Endothelial cell of umbilical vein (primary cell): ENCODE measurements around the gene GFI1B. TPM values are rescaled to one million over a fixed set of nuclear protein-coding genes. Genes with fewer than 3 reads are reported as not detected.
A peak's percentile ranks its signal among the peaks of the same experiment; 100 is the strongest.

ENCODE experiments used
- BruUV-seq: library from RNA; stranded (reverse); fragments of 400-500 nt; replicated peaks from 2 replicates; lab custom pipeline; 2021; lab: Mats Ljungman, UMichigan
- CTCF ChIA-PET: fragments of 300-600, 350-600 bp; sonication (Branson Sonifier 250); formaldehyde crosslinking; loops from one replicate; lab custom pipeline; 2021; ENCODE audit warnings: antibody characterized with exemption, inconsistent platforms; lab: Charles Lee
- POLR2A ChIA-PET: fragments of 300-600, 350-600 bp; sonication (Branson Sonifier 250); formaldehyde crosslinking; loops from one replicate; lab custom pipeline; 2021; ENCODE audit warnings: antibody characterized with exemption, inconsistent platforms; lab: Charles Lee
- DNase-seq: peaks from one replicate; pipeline ENCODE4 v3.0.0-alpha.2; 2011; ENCODE audit warnings: low read depth, low spot score
- FAIRE-seq: peaks from 2 replicates; lab custom pipeline; 2011; peaks lifted over from hg19 to GRCh38; lab: Jason Lieb, UNC
- H2AFZ ChIP-seq: 2 replicates; pipeline ENCODE4 v1.6.0; 2012; ENCODE audit warnings: low read depth, low read length, control low read depth, inconsistent platforms
- H3K27ac ChIP-seq: 2 replicates; pipeline ENCODE4 v1.5.1; 2011; ENCODE audit warnings: low read depth, mild to moderate bottlenecking, control low read depth, low read length, moderate library complexity; ENCODE audit not compliant: insufficient read depth
- H3K27me3 ChIP-seq, 2 experiments: 2 replicates each; pipeline versions ENCODE4 v1.6.0 to v1.6.1; 2011; ENCODE audit warnings: low read length in 2 of 2, mixed read lengths in 1 of 2; ENCODE audit not compliant: control insufficient read depth in 2 of 2, insufficient read depth in 2 of 2
- H3K36me3 ChIP-seq, 2 experiments: 2 replicates in 1 of 2; 3 replicates in 1 of 2; pipeline ENCODE4 v1.5.1; 2011; ENCODE audit warnings: low read length in 2 of 2, mild to moderate bottlenecking in 1 of 2, moderate library complexity in 1 of 2; ENCODE audit not compliant: control insufficient read depth in 2 of 2, insufficient read depth in 2 of 2; ENCODE audit errors: extremely low read depth in 1 of 2
- H3K4me1 ChIP-seq: 3 replicates; pipeline ENCODE4 v1.5.1; 2011; ENCODE audit warnings: mild to moderate bottlenecking, low read length; ENCODE audit not compliant: control insufficient read depth, insufficient read depth; ENCODE audit errors: extremely low read depth
- H3K4me2 ChIP-seq: 2 replicates; pipeline ENCODE4 v1.6.1; 2011; ENCODE audit warnings: low read length, control low read depth, mixed read lengths; ENCODE audit not compliant: insufficient read depth
- H3K4me3 ChIP-seq, 3 experiments: fragments of 200-600 bp in 1 of 3; sonication (generic), shearing (Covaris generic) in 1 of 3; replicated peaks in 1 of 3; 2 replicates each; pipeline ENCODE4 v1.5.1; 2011 to 2016; ENCODE audit warnings: control low read depth in 3 of 3, low read length in 3 of 3, mild to moderate bottlenecking in 2 of 3, inconsistent platforms in 1 of 3, low read depth in 1 of 3, moderate library complexity in 1 of 3; ENCODE audit not compliant: insufficient read depth in 1 of 3
- H3K79me2 ChIP-seq: 2 replicates; pipeline ENCODE4 v1.6.0; 2012; ENCODE audit warnings: low read length, inconsistent platforms; ENCODE audit not compliant: control insufficient read depth, insufficient read depth
- H3K9ac ChIP-seq: replicated peaks from 2 replicates; pipeline ENCODE3; 2011; ENCODE audit warnings: low read length, control low read depth; ENCODE audit not compliant: insufficient read depth; ENCODE audit errors: extremely low read depth
- H3K9me1 ChIP-seq: replicated peaks from 3 replicates; pipeline ENCODE4 v1.6.0; 2011; ENCODE audit warnings: mild to moderate bottlenecking, low read length; ENCODE audit not compliant: control insufficient read depth, insufficient read depth; ENCODE audit errors: extremely low read depth
- H3K9me3 ChIP-seq: replicated peaks from 2 replicates; pipeline ENCODE4 v1.5.1; 2012; ENCODE audit warnings: low read length, inconsistent platforms; ENCODE audit not compliant: control insufficient read depth, insufficient read depth
- H4K20me1 ChIP-seq: replicated peaks from 2 replicates; pipeline ENCODE3; 2011; ENCODE audit warnings: mild to moderate bottlenecking, low read length; ENCODE audit not compliant: control insufficient read depth, insufficient read depth; ENCODE audit errors: extremely low read depth
- FOS ChIP-seq: IDR thresholded peaks from 2 replicates; pipeline ENCODE4 v1.6.1; 2011; ENCODE audit warnings: mild to moderate bottlenecking, low read length, moderate library complexity, borderline replicate concordance; ENCODE audit not compliant: insufficient read depth
- JUN ChIP-seq: IDR thresholded peaks from 2 replicates; pipeline ENCODE4 v1.6.1; 2011; ENCODE audit warnings: borderline replicate concordance, low read depth; ENCODE audit not compliant: insufficient read length, insufficient read depth
- MAX ChIP-seq: IDR thresholded peaks from 2 replicates; pipeline ENCODE4 v1.6.1; 2011; ENCODE audit not compliant: insufficient read depth, insufficient read length
- MYC ChIP-seq: IDR thresholded peaks from one replicate; pipeline ENCODE4 v1.6.1; 2011; ENCODE audit warnings: mild to moderate bottlenecking, low read depth, low read length
- POLR2AphosphoS5 ChIP-seq: IDR thresholded peaks from 2 replicates; pipeline ENCODE4 v1.6.1; 2012; ENCODE audit warnings: low read depth, mild to moderate bottlenecking, control low read depth, low read length, moderate library complexity; ENCODE audit not compliant: insufficient read depth
- dilution Hi-C: fragments of 300-500 bp; cut with MboI; formaldehyde crosslinking; loops from one replicate; pipeline ENCODE4 v1.15.0; 2019; ENCODE audit warnings: low sequenced_read_pairs; ENCODE audit not compliant: extremely low pct_ligation_motif_present
- intact Hi-C: fragments of 100-400 bp; cut with micrococcal nuclease; formaldehyde crosslinking; loops from one replicate; pipeline ENCODE4 v1.10.0; 2022
- polyA plus RNA-seq, 4 experiments: library from polyadenylated mRNA; depleted of rRNA in 3 of 4; stranded (reverse) in 3 of 4; unstranded in 1 of 4; fragments of >200 nt; gene quantifications; 2 replicates each; pipeline versions ENCODE4 v1.2.1 to v1.2.3, GENCODE V29; 2011 to 2012; ENCODE audit warnings: missing spikeins in 1 of 4
- total RNA-seq: library from RNA; stranded (reverse); gene quantifications from 2 replicates; pipeline ENCODE4 v1.2.3, GENCODE V29; 2021
- TF ChIP-seq, protein P1 (sequence below), 2 donors: IDR thresholded peaks; 1 replicate in 1 of 2; 2 replicates in 1 of 2; pipeline ENCODE4 v1.5.1; 2011; ENCODE audit warnings: low read length in 2 of 2, mild to moderate bottlenecking in 2 of 2, moderate library complexity in 2 of 2, control low read depth in 1 of 2, inconsistent platforms in 1 of 2, low read depth in 1 of 2; ENCODE audit not compliant: insufficient read depth in 1 of 2; ENCODE audit errors: extremely low read depth in 1 of 2

GFI1B gene
- total and polyA plus RNA-seq, 2 donors (not counting 3 experiments of a cell fraction or from before 2014, with no cell fraction given) = 0.04 TPM; not detected in 1

DNA sequence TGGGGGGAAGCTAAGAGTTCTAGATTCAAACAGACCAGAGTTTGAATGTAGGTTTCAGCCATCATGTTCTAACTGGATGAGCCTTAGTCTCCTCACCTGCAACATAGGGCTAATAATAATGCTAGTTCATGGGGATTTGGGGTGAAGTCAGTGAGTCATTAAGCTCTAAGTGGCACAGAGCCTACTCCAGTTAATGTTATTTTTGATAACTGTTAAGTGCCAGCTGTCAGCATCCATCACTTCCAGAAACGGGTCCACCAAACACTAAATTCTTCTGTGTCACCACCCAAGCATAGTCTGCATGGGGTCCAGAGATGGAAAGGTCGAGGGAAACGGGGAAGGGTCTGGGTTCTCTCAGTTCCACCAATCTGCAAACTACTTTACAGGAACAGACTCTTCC is 32.3 kb upstream of the GFI1B start:
- dilution Hi-C loops = no loop called here
- Histone ChIP-seq H3K4me1 (peaks cover 8% of the 10 kb centered on the region), H3K27ac (no peak overlapping the region), H3K4me2 (no peak overlapping the region), H3K4me3 (no peak overlapping the region), H4K20me1 (no peaks in the 10 kb centered on the region), H3K9me3 (no peaks in the 10 kb centered on the region), H3K9ac (no peak overlapping the region), H3K79me2 (peaks cover 29% of the 10 kb centered on the region), H3K9me1 (no peaks in the 10 kb centered on the region), H2AFZ (no peak overlapping the region), H3K27me3 (no peaks in the 10 kb centered on the region), H3K36me3 (no peaks in the 10 kb centered on the region)
- BruUV-seq = no TSS peak
- TF ChIP-seq MAX (no peak), MYC (no peak)
- TF ChIP-seq, protein P1, sequence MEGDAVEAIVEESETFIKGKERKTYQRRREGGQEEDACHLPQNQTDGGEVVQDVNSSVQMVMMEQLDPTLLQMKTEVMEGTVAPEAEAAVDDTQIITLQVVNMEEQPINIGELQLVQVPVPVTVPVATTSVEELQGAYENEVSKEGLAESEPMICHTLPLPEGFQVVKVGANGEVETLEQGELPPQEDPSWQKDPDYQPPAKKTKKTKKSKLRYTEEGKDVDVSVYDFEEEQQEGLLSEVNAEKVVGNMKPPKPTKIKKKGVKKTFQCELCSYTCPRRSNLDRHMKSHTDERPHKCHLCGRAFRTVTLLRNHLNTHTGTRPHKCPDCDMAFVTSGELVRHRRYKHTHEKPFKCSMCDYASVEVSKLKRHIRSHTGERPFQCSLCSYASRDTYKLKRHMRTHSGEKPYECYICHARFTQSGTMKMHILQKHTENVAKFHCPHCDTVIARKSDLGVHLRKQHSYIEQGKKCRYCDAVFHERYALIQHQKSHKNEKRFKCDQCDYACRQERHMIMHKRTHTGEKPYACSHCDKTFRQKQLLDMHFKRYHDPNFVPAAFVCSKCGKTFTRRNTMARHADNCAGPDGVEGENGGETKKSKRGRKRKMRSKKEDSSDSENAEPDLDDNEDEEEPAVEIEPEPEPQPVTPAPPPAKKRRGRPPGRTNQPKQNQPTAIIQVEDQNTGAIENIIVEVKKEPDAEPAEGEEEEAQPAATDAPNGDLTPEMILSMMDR (IDR thresholded peaks at IDR 0.05; ENCODE audit: extremely low read depth in 1 of 2, insufficient read depth in 1 of 2, low read depth in 1 of 2, low read length in 2 of 2) = no peak
- intact Hi-C loops = loop anchor here (10.0 kb wide), 1 partner anchor 271 kb away; the partner anchor contains the start of gene GTF3C4
- ChIA-PET POLR2A (no interaction called here), CTCF (interaction anchor here (1.2 kb wide), 3 partner anchors 33 to 76 kb away, joined by 3 to 5 read pairs (median 5); partner anchors contain the start of gene GFI1B)
- FAIRE-seq = peak; percentile 26
- DNase-seq = no peak

DNA sequence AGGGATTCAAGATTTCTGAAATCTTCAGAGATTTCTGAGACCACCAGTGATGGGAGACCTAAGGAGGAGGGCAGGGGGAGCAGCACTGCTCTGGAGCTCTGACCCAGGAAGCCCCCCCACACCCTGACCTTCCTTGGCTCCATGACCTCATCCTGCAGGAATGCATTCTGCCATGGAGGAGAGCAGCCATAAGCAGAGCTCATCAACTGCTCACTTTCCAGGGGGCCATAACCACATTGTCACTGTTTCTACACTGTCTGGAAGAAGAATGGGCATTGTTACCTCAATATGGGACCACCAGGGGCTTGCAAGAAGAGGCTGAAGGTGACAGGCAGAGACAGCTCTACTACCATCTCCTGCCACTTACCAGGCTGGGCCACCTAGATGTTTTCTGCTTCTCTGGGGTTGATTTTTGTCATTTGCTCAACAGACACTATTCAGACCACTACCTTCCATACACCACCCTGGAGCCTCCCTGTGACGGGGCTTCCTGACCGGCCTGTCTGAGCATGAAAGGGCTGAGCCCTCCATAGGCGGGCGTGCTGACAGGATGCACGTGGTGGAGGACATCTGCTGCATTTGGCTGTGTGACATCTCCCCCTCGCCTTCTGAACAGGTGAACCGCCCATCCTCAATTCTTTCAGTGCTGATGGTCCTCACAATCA is 31.7 kb upstream of the GFI1B start:
- intact Hi-C loops (loop anchor here (10.0 kb wide), 1 partner anchor 272 kb away; the partner anchor contains the start of gene GTF3C4), dilution Hi-C loops (no loop called here)
- H3K36me3 ChIP-seq = no peaks in the 10 kb centered on the region
- TF ChIP-seq FOS (no peak), POLR2AphosphoS5 (no peak), JUN (peak; percentile 2)
- FAIRE-seq (no peak), DNase-seq (no peak)
- H2AFZ ChIP-seq = no peak overlapping the region
- H3K4me2 ChIP-seq = no peak overlapping the region
- H3K4me3 ChIP-seq = no peak overlapping the region
- H3K9me3 ChIP-seq = no peaks in the 10 kb centered on the region
- H3K79me2 ChIP-seq = peaks cover 23% of the 10 kb centered on the region
- no peaks in the 10 kb centered on the region for H3K9me1 ChIP-seq
- ChIA-PET POLR2A (interaction anchor here (0.6 kb wide), 1 partner anchor 907 kb away, joined by 3 read pairs; no protein-coding TSS in a partner anchor), CTCF (interaction anchor here (0.7 to 1.2 kb wide), 5 partner anchors 24 to 75 kb away, joined by 3 to 5 read pairs (median 3); partner anchors contain the start of gene GFI1B)
- no peaks in the 10 kb centered on the region for H3K27me3 ChIP-seq
- no peaks in the 10 kb centered on the region for H4K20me1 ChIP-seq
- no peak overlapping the region for H3K9ac ChIP-seq
- no peak overlapping the region for H3K27ac ChIP-seq
- no TSS peak for BruUV-seq
- peaks cover 8% of the 10 kb centered on the region for H3K4me1 ChIP-seq
